Activated CD4-positive, alpha-beta memory T cell treated with anti-CD3 and anti-CD28 coated beads for 36 hours (primary cell): ENCODE measurements around the gene TTC31. TPM values are rescaled to one million over a fixed set of nuclear protein-coding genes. Genes with fewer than 3 reads are reported as not detected.

Source experiments
- CTCF ChIA-PET: fragments of 350-600 bp; sonication (Branson Sonifier 250); formaldehyde crosslinking; loops from one replicate; lab custom pipeline; 2021; ENCODE audit warnings: antibody characterized with exemption, inconsistent platforms; lab: Charles Lee
- POLR2A ChIA-PET: fragments of 350-600 bp; sonication (Branson Sonifier 250); formaldehyde crosslinking; loops from one replicate; lab custom pipeline; 2021; ENCODE audit warnings: antibody characterized with exemption; lab: Charles Lee
- DNase-seq: peaks from one replicate; pipeline ENCODE4 v3.0.0-alpha.2; 2020
- H3K27ac Mint-ChIP-seq: one replicate; pipeline ENCODE4 v1.8.0; 2021; ENCODE audit warnings: mixed read lengths
- H3K27me3 Mint-ChIP-seq: one replicate; pipeline ENCODE4 v1.8.0; 2021; ENCODE audit warnings: mixed read lengths
- H3K36me3 Mint-ChIP-seq: one replicate; pipeline ENCODE4 v1.8.0; 2021; ENCODE audit warnings: mixed read lengths
- H3K4me1 Mint-ChIP-seq: one replicate; pipeline ENCODE4 v1.8.0; 2021; ENCODE audit warnings: low read depth, mixed read lengths
- H3K4me3 Mint-ChIP-seq: one replicate; pipeline ENCODE4 v1.8.0; 2021; ENCODE audit warnings: mild to moderate bottlenecking, mixed read lengths
- H3K9me3 Mint-ChIP-seq: one replicate; pipeline ENCODE4 v1.8.0; 2021; ENCODE audit warnings: mixed read lengths
- intact Hi-C: fragments of 100-400 bp; cut with micrococcal nuclease; formaldehyde crosslinking; loops from one replicate; pipeline ENCODE4 v1.15.1; 2023
- total RNA-seq, 2 experiments: library from RNA; stranded (reverse); gene quantifications; one replicate each; pipeline ENCODE4 v1.2.3, GENCODE V29; 2021

Gene TTC31
- total RNA-seq, 2 experiments from 2014 or later, result 27.3 to 29.1 TPM

- intact Hi-C loops, result no loop called here
- Mint-ChIP-seq H3K4me1 (peaks cover 47% of the 10 kb centered on the region), H3K27me3 (peaks cover 63% of the 10 kb centered on the region)
Observed at GRCh38 chr2:74500578-74500946, 17.7 kb downstream of the TTC31 start.

GRCh38 chr2:74501335-74502071, 18.6 kb downstream of the TTC31 start:
- intact Hi-C loops, result no loop called here
- Mint-ChIP-seq H3K4me3 (peak overlapping the region; percentile 65), H3K4me1 (peaks cover 49% of the 10 kb centered on the region)

More at GRCh38 chr2:74500578-74500946, 17.7 kb downstream of the TTC31 start:
- Mint-ChIP-seq H3K9me3 (no peaks in the 10 kb centered on the region), H3K36me3 (peaks cover 18% of the 10 kb centered on the region), H3K4me3 (no peak overlapping the region), H3K27ac (no peak overlapping the region)
- POLR2A ChIA-PET, result interaction anchor here (1.1 to 1.4 kb wide), 3 partner anchors 16 to 41 kb away, joined by 3 to 4 read pairs (median 3); partner anchors contain the start of gene CCDC142
- CTCF ChIA-PET, result interaction anchor here (1.2 to 3.7 kb wide), 3 partner anchors 18 to 87 kb away, joined by 4 to 15 read pairs (median 9); partner anchors contain the start of genes CCDC142 and TTC31
- DNase-seq, result no peak

GRCh38 chr2:74502147-74502719, 19.4 kb downstream of the TTC31 start:
- no peak for DNase-seq
- Mint-ChIP-seq H3K4me3 (peak overlapping the region; percentile 65), H3K36me3 (peaks cover 27% of the 10 kb centered on the region), H3K4me1 (peaks cover 54% of the 10 kb centered on the region), H3K27ac (no peak overlapping the region), H3K9me3 (no peaks in the 10 kb centered on the region), H3K27me3 (peaks cover 63% of the 10 kb centered on the region)
- intact Hi-C loops, result no loop called here
- CTCF ChIA-PET, result interaction anchor here (1.7 to 3.7 kb wide), 3 partner anchors 20 to 86 kb away, joined by 4 to 15 read pairs (median 9); partner anchors contain the start of genes CCDC142 and TTC31
- POLR2A ChIA-PET, result interaction anchor here (0.7 kb wide), 1 partner anchor 8 kb away, joined by 3 read pairs; no protein-coding TSS in a partner anchor

More at GRCh38 chr2:74501335-74502071, 18.6 kb downstream of the TTC31 start:
- ChIA-PET POLR2A (interaction anchor here (0.7 kb wide), 1 partner anchor 9 kb away, joined by 3 read pairs; no protein-coding TSS in a partner anchor), CTCF (interaction anchor here (0.7 to 3.7 kb wide), 4 partner anchors 17 to 86 kb away, joined by 3 to 15 read pairs (median 6); partner anchors contain the start of genes CCDC142 and TTC31)
- H3K36me3 Mint-ChIP-seq, result peaks cover 23% of the 10 kb centered on the region
- peaks cover 63% of the 10 kb centered on the region for H3K27me3 Mint-ChIP-seq
- no peak for DNase-seq
- H3K9me3 Mint-ChIP-seq, result no peaks in the 10 kb centered on the region
- no peak overlapping the region for H3K27ac Mint-ChIP-seq

GRCh38 chr2:74502720-74503505, 20.0 kb downstream of the TTC31 start:
- DNase-seq, result peak; percentile 71
- H3K36me3 Mint-ChIP-seq, result peaks cover 30% of the 10 kb centered on the region
- ChIA-PET CTCF (interaction anchor here (0.8 to 3.7 kb wide), 4 partner anchors 9 to 85 kb away, joined by 4 to 15 read pairs (median 5); partner anchors contain the start of genes CCDC142 and TTC31), POLR2A (interaction anchor here (1.5 to 1.9 kb wide), 2 partner anchors 14 to 24 kb away, joined by 4 to 6 read pairs; partner anchors contain the start of gene DQX1)
- H3K27ac Mint-ChIP-seq, result no peak overlapping the region
- H3K4me1 Mint-ChIP-seq, result peaks cover 48% of the 10 kb centered on the region
- H3K9me3 Mint-ChIP-seq, result no peaks in the 10 kb centered on the region
- intact Hi-C loops, result no loop called here
- H3K4me3 Mint-ChIP-seq, result peak overlapping the region; percentile 65
- H3K27me3 Mint-ChIP-seq, result peaks cover 63% of the 10 kb centered on the region

GRCh38 chr2:74503506-74504475, 20.9 kb downstream of the TTC31 start:
- Mint-ChIP-seq H3K27ac (no peak overlapping the region), H3K36me3 (peaks cover 30% of the 10 kb centered on the region), H3K4me1 (peaks cover 50% of the 10 kb centered on the region), H3K9me3 (no peaks in the 10 kb centered on the region), H3K4me3 (peak overlapping the region; percentile 65), H3K27me3 (peaks cover 57% of the 10 kb centered on the region)
- DNase-seq, result no peak
- intact Hi-C loops, result no loop called here
- CTCF ChIA-PET, result interaction anchor here (0.8 to 3.7 kb wide), 3 partner anchors 9 to 84 kb away, joined by 4 to 15 read pairs (median 6); no protein-coding TSS in a partner anchor
- POLR2A ChIA-PET, result interaction anchor here (1.5 to 1.9 kb wide), 2 partner anchors 13 to 23 kb away, joined by 4 to 6 read pairs; partner anchors contain the start of gene DQX1

GRCh38 chr2:74504591-74504990, 21.7 kb downstream of the TTC31 start:
- peaks cover 30% of the 10 kb centered on the region for H3K36me3 Mint-ChIP-seq
- H3K9me3 Mint-ChIP-seq, result no peaks in the 10 kb centered on the region
- CTCF ChIA-PET, result interaction anchor here (1.3 kb wide), 1 partner anchor 81 kb away, joined by 6 read pairs; no protein-coding TSS in a partner anchor
- H3K4me1 Mint-ChIP-seq, result peaks cover 46% of the 10 kb centered on the region
- intact Hi-C loops, result no loop called here
- peaks cover 52% of the 10 kb centered on the region for H3K27me3 Mint-ChIP-seq
- no peak overlapping the region for H3K4me3 Mint-ChIP-seq
- H3K27ac Mint-ChIP-seq, result no peak overlapping the region
- no peak for DNase-seq
- POLR2A ChIA-PET, result interaction anchor here (1.5 to 1.9 kb wide), 2 partner anchors 12 to 22 kb away, joined by 4 to 6 read pairs; partner anchors contain the start of gene DQX1

- POLR2A ChIA-PET, result interaction anchor here (1.3 kb wide), 1 partner anchor 26 kb away, joined by 3 read pairs; no protein-coding TSS in a partner anchor
- no peak overlapping the region for H3K4me3 Mint-ChIP-seq
- H3K4me1 Mint-ChIP-seq, result peaks cover 50% of the 10 kb centered on the region
- CTCF ChIA-PET, result interaction anchor here (2.0 kb wide), 1 partner anchor 23 kb away, joined by 7 read pairs; the partner anchor contains the start of genes CCDC142 and TTC31
- no peak overlapping the region for H3K27ac Mint-ChIP-seq
- H3K36me3 Mint-ChIP-seq, result peaks cover 30% of the 10 kb centered on the region
- DNase-seq, result no peak
- intact Hi-C loops, result no loop called here
- peaks cover 41% of the 10 kb centered on the region for H3K27me3 Mint-ChIP-seq
- no peaks in the 10 kb centered on the region for H3K9me3 Mint-ChIP-seq
Observed at GRCh38 chr2:74505448-74506246, 22.8 kb downstream of the TTC31 start.

- H3K36me3 Mint-ChIP-seq, result peaks cover 30% of the 10 kb centered on the region
- peak within 1 kb of the TSS; percentile 98 for H3K27ac Mint-ChIP-seq
- no peaks in the 10 kb centered on the region for H3K9me3 Mint-ChIP-seq
- POLR2A ChIA-PET, result interaction anchor here (0.5 to 1.9 kb wide), 5 partner anchors 10 to 24 kb away, joined by 3 to 6 read pairs (median 4); no protein-coding TSS in a partner anchor
- CTCF ChIA-PET, result interaction anchor here (0.7 to 2.0 kb wide), 3 partner anchors 14 to 60 kb away, joined by 3 to 7 read pairs (median 3); partner anchors contain the start of genes CCDC142 and TTC31
- peak; percentile 99 for DNase-seq
- H3K4me3 Mint-ChIP-seq, result peak within 1 kb of the TSS; percentile 91
- intact Hi-C loops, result loop anchor here (1.0 kb wide), 4 partner anchors 8 to 49 kb away; partner anchors contain the start of genes AUP1, HTRA2, TTC31 and WBP1
- peaks cover 33% of the 10 kb centered on the region for H3K27me3 Mint-ChIP-seq
- peaks cover 48% of the 10 kb centered on the region for H3K4me1 Mint-ChIP-seq
Observed at GRCh38 chr2:74507145-74507925, 24.5 kb downstream of the TTC31 start, which contains the start of gene PCGF1. Gene PCGF1, minus strand, starts transcription at chr2:74507695. Its CDS starts 27 bp downstream, at chr2:74507668.
